Measurements from ENCODE around the gene SPATA2.

The SPATA2 gene

GRCh38 chr20:49890471-49891361 is 24.6 kb downstream of the SPATA2 start:
- intact Hi-C loops (cut with DNase I), result no loop called here
- DNase-seq, result peak in 13 of 42 donors; percentile 15 to 51 (median 40)

- peak in 5 of 42 donors; percentile 6 to 36 (median 15) for DNase-seq
- intact Hi-C loops (cut with DNase I), result loop anchor here (5.0 kb wide), 1 partner anchor 38 kb away; no protein-coding TSS in a partner anchor
These were observed 25.4 kb downstream of the SPATA2 start for GRCh38 chr20:49889935-49890333.

GRCh38 chr20:49889001-49889934 is 26.1 kb downstream of the SPATA2 start:
- intact Hi-C loops (cut with DNase I), result loop anchor here (5.0 kb wide), 1 partner anchor 37 kb away; no protein-coding TSS in a partner anchor
- peak in 4 of 42 donors; percentile 5 to 30 (median 16) for DNase-seq

GRCh38 chr20:49888212-49889000 is 26.9 kb downstream of the SPATA2 start:
- intact Hi-C loops (cut with DNase I), result loop anchor here (5.0 kb wide), 1 partner anchor 36 kb away; no protein-coding TSS in a partner anchor
- peak; percentile 57 to 95 (median 86) for DNase-seq

GRCh38 chr20:49887251-49888211 is 27.8 kb downstream of the SPATA2 start:
- intact Hi-C loops (cut with DNase I), result loop anchor here (2.0 to 5.0 kb wide), 2 partner anchors 35 to 277 kb away; no protein-coding TSS in a partner anchor
- peak in 18 of 42 donors; percentile 25 to 68 (median 40) for DNase-seq

- DNase-seq, result peak in 2 of 42 donors; percentile 29 to 42
- intact Hi-C loops (cut with DNase I), result loop anchor here (2.0 to 5.0 kb wide), 2 partner anchors 34 to 276 kb away; no protein-coding TSS in a partner anchor
These were observed 28.6 kb downstream of the SPATA2 start for GRCh38 chr20:49886571-49887213.

- peak in 3 of 42 donors; percentile 6 to 22 (median 17) for DNase-seq
- intact Hi-C loops (cut with DNase I), result loop anchor here (2.0 to 5.0 kb wide), 2 partner anchors 33 to 275 kb away; no protein-coding TSS in a partner anchor
These were observed 29.6 kb downstream of the SPATA2 start for GRCh38 chr20:49885558-49886332.

- intact Hi-C loops (cut with DNase I), result no loop called here
- peak in 4 of 42 donors; percentile 6 to 25 (median 13) for DNase-seq
These were observed 32.0 kb downstream of the SPATA2 start for GRCh38 chr20:49883246-49883802.

GRCh38 chr20:49882171-49882970 is 33.0 kb downstream of the SPATA2 start:
- intact Hi-C loops (cut with DNase I), result no loop called here
- DNase-seq, result peak in 3 of 42 donors; percentile 6 to 25 (median 21)

- DNase-seq, result peak in 3 of 42 donors; percentile 14 to 25 (median 22)
- intact Hi-C loops (cut with DNase I), result no loop called here
These were observed 34.4 kb downstream of the SPATA2 start for GRCh38 chr20:49880724-49881445.

- intact Hi-C loops (cut with DNase I), result no loop called here
These were observed 35.2 kb downstream of the SPATA2 start for GRCh38 chr20:49880177-49880576.

GRCh38 chr20:49878977-49879376 is 36.4 kb downstream of the SPATA2 start:
- DNase-seq, result peak in 1 of 42 donors; percentile 17
- intact Hi-C loops (cut with DNase I), result no loop called here

More at GRCh38 chr20:49880177-49880576, 35.2 kb downstream of the SPATA2 start:
- DNase-seq, result peak in 2 of 42 donors; percentile 23 to 29

- peak in 5 of 42 donors; percentile 4 to 20 (median 11) for DNase-seq
- intact Hi-C loops (cut with DNase I), result no loop called here
These were observed 37.9 kb downstream of the SPATA2 start for GRCh38 chr20:49877386-49877921.

GRCh38 chr20:49874696-49875095 is 40.6 kb downstream of the SPATA2 start:
- intact Hi-C loops (cut with DNase I), result no loop called here
- DNase-seq, result peak in 2 of 42 donors; percentile 10 to 14
